GM18508 (cell line): ENCODE data around the gene CNDP2.
"Not testable (repeated sequence)": the region's sequence is repeated elsewhere in the genome, so short reads cannot be mapped to it uniquely, and the experiment has no call there.

Experiments
- ATAC-seq: cut with Tn5 transposase; IDR thresholded peaks from one replicate; pipeline ENCODE4 v1.9.1; 2021; ENCODE audit warnings: moderate number of reproducible peaks; ENCODE audit not compliant: insufficient read depth, unreplicated experiment

The CNDP2 gene

DNA sequence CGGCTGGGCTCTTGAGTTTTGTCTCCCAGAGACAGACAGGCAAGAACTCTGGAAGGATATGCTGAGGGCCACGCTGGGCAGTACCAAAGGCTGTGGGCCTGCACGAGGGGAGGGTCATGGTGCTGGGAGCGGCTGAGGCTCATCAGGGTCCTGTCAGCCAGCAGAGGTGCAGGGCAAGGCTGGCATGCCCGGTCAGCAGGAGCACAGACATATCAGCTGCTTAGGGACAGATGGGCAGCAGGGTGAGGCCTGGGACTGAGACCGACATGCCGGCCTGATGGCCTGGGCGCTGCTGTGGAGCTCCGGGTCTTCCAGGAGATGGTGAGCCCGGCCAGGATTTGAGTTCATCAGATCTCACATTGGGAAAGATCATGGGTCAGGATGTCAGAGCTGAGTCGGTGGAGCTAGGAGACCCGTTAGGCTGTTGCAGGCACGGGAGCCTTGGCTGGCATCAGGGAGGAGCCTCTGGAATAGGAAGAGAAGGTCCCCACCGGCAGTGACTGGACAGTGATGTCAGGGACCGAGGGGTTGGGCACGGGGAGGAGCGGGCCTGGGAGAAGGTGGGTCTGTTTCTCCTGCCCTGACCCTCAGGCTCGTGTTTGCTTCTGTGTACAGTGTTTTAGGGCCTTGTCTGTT, 18.8 kb downstream of the CNDP2 start:
- ATAC-seq, result no peak

DNA sequence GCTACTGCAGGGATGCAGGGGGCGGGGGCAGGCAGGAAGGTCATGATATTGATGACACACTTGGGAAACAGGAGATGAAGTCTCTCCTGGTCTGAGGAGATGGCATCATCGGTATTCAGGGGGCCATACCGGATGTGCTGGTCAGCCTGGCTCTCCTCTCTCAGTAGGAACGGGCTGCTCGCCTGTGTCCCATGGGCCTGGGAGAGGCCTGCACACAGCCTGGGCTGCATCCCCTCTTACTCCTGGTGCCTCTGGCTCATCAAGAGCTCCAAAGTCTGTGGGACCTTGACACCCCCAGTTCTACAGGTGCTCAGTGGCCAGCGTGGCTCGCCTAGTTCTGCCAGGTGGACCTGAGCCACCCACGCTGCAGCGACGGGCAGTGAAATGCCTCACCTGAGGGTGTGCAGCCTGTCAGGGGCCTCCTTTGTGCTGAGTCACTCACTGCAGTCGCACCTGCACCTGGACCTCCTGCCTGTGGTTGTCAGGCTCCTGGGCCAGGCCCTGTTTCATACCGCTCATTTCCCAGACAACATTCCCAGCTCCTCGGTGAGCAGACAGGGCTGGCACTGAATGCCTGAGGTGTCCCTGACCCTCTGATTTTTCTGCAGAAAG, 19.6 kb downstream of the CNDP2 start:
- no peak for ATAC-seq

DNA sequence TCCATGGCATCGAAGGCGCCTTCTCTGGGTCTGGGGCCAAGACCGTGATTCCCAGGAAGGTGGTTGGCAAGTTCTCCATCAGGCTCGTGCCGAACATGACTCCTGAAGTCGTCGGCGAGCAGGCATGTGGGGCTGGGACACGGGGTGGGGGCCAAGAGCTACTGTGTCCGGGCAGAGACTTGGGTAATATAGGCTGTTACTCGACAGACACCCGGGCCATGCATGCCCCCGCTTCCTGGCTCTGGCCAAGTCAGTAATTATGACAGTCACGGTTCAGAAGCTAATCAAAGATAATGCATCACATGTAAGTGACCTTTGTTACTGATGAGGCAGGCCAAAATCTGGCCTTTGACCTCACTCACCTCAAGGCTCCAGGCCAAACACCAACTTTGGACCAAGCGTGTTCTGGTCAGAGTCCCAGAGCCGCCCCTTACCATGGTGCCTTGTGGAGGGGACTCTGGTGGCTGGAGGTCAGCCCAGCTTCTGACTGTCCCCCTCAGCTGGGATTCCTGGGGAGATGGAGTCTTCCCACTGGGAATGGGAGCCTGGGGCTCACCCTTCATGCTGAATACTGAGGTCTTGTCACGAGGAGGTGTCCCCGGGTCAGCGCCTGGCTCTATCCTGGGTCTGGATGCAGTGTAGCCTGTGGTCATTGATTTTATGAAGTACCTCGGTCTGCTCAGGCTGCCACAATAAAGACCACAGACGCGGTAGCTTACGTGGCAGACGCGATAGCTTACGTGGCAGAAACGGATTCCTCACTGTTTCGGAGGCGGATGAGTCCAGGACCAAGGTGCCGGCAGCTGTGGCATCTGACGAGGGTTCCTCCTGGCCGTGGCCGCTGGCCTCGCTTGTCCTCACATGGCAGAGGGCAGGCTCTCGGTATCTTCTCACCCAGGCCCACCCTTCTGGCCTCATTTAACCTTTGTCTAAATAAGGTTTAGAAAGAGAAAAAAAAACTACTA, 20.4 kb downstream of the CNDP2 start:
- ATAC-seq, result no peak

DNA sequence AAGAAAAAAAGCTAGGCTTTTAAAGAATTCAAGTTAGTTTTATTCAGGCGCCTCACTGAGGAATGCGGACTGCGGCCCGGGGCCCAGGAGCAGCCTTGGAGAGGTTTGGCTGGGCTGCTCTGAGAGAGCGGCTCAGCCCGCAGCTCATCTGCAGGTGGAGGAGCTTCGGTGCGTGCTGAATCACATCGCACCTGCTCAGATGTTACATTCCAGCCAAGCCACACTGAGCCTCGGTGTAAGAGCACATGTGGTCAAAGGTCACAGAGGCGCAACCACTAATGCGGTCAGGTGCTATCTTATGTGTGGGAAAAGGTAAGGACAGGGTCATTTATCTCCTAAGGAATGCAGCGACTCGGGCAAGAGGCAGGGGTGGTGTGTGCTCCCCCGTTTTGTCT, 21.1 kb downstream of the CNDP2 start:
- ATAC-seq, result no peak

DNA sequence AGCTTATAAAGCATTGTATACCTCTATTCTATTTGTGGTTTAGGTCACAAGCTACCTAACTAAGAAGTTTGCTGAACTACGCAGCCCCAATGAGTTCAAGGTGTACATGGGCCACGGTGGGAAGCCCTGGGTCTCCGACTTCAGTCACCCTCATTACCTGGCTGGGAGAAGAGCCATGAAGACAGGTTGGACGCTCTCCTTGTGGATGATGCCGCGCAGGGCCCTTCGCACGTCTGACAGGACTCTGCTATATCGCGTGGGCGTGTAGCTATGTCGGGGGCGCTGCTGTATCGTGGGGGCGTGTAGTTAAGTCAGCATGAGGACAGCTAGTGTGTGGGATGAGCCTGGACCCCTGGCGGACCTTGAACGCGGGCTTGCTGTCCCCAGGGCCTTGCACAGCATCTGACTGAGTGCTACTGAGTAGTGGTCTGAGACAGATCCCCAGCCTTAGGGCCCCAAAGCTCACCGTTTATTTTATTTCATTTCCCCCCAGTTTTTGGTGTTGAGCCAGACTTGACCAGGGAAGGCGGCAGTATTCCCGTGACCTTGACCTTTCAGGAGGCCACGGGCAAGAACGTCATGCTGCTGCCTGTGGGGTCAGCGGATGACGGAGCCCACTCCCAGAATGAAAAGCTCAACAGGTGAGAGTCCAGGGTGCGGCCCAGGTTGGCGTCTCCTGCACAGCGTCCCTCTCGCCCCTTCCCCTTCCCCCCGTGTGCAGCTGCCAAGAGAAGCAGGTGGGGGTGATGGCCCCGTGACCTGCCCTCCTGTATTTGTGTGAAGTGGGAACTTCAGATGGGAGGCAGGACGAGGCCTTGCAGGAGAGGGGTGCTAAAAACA, 22.5 kb downstream of the CNDP2 start:
- no peak for ATAC-seq

DNA sequence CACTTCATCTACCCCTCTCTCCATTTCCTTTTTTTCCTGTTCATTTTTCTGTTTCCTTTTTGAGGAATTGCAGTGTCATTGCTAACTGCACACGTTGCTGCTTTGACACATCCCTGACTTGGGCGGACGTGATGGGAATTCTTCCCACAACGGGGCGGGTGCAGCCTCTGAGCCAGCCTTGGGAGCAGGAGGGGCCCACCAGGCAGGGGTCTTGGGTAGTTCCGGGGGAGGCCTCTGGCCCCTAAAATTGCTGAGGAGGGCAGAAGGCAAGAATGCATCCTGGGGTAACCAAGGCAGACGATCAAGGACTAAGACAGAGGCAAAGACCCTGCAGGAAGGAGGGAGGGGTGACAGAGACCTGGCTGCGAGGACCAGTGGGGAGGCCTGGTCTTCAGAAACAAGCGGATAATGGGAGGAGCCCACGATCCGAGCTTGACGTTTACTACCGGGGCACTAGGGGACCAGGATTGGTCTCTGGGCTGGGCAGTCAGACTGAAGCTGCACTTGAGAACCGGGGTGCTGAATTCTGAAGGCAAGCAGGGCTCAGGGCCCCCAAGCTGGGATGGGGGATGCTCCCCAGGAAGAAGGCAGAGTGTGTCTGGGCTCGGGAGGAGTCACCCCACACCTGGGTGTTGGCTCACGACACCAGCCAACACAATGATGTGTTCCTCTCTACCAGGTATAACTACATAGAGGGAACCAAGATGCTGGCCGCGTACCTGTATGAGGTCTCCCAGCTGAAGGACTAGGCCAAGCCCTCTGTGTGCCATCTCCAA, 23.3 kb downstream of the CNDP2 start:
- no peak for ATAC-seq

DNA sequence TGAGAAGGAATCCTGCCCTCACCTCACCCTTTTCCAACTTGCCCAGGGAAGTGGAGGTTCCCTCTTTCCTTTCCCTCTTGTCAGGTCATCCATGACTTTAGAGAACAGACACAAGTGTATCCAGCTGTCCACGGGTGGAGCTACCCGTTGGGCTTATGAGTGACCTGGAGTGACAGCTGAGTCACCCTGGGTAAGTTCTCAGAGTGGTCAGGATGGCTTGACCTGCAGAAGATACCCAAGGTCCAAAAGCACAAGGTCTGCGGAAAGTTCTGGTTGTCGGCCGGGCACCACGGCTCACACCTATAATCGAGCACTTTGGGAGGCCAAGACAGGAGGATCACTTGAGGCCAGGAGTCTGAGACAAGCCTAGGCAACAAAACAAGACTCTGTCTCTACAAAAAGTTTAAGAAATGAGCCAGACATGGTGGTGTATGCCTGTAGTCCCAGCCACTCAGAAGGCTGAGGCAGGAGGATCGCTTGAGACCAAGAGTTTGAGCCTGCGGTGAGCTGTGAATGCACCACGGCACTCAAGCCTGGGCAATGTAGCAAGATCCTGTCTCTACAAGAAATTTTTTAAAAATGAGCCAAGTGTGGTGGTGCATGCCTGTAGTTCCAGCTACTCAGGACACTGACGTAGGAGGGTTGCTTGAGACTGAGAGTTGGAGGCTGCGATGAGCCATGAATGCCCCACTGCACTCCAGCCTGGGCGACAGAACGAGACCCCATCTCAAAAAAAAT, 24.1 kb downstream of the CNDP2 start:
- ATAC-seq, result no peak

DNA sequence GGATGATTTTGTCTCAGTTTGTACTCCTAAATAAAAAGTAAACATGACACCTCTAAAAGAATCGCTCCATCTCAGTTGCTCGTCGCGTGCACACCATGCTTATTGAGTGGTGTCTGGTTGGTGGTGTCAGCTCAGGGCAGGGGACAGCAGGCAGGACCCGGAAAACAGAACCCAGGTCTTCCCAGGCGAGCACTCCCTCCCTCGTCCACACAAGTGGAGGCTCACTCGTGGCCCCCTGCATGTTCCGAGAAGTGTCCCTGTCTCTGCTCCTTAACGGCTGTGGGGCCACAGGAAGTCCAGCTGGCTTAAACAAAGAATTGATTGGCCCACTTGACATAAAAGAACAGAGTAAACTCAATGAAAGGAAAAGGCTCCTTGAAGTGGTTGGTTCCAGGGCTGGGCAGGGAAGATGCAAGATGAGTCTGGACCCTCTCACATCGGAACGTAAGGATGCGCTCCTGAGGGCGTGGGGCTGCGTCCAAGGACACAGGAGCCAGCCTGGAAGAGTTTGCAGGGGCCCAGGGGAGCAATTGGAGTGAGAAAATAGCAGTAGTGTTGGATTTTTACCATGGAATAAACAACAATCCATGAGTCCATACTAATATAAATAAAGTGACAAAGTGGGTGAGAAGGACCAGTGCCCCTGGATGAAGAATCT, 25.0 kb downstream of the CNDP2 start:
- no peak for ATAC-seq

DNA sequence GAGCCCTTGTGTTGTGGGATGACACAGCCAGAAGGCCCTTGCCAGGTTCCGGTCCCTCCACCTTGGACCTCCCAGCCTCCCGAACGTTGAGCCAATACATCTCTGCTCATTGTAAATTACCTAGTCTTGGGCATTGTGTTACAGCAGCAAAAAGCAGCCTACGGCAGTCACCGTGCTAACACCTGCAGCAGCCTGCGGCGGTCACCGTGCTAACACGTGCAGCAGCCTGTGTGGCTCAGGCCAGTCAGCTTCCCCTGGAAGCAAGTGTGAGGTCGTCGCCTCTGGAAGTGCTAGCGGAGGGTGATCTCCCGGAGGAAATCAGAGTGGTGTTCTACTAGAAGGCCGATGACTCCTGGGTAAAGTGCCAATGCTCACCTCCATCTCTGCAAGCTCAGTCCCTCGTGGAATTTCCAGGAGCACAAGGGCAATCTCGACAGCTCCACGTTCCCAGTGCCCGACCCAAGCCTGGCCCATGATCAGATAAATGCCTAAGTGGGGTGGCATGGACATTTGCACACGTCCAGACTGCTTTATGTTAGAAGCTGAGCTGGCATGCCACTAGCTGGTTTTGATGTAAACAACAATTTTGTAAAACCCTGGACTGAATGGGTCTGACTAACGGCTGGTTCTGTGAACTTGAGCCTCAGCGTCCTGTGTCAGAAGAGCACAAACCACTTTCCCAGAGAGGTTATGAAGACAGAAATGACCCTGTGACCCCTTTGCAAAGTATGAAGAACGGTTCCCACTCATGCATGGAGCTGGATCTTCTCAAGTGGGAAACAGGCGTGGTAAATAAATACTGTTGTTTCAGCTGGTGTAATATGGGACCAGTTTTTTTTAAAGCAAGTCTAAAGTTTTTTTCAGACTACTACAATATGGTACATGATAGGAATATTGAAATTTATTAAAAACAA, 26.7 kb downstream of the CNDP2 start:
- ATAC-seq, result no peak

DNA sequence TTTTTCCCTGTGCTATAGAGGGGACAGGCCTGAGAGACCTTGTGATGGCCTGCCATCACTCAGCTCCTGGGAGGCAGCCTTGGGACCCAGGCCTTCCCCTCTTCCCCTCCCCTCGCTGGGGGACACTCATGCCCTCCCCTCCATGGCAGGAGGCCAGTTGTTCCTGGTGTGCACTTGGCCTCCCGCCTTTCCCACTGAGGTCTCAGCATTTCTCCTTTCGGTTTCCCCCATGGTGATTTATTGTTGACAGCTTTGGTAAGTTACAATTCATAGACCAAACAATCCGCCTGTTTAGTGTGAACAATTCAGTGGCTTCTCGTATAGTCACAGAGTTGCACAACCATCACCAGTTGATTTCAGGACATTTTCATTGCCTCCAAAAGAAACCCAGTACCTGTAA, 27.9 kb downstream of the CNDP2 start:
- ATAC-seq, result no peak

DNA sequence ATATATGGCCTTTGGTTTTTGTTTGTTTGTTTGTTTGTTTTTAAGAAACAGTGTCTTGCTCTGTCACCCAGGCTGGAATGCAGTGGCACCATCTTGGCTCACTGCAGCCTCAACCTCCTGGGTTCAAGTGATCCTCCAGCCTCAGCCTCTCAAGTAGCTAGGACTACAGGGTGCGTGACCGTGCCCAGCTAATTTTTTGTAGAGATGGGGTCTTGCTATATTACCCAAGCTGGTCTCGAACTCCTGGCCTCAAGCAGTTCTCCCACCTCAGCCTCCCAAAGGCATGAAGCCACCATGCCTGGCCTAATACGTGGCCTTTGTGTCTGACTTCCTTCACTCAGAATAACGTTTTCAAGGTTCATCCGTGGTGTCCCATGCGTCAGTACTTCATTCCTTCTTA, 28.8 kb downstream of the CNDP2 start:
- ATAC-seq, result not testable (repeated sequence)

DNA sequence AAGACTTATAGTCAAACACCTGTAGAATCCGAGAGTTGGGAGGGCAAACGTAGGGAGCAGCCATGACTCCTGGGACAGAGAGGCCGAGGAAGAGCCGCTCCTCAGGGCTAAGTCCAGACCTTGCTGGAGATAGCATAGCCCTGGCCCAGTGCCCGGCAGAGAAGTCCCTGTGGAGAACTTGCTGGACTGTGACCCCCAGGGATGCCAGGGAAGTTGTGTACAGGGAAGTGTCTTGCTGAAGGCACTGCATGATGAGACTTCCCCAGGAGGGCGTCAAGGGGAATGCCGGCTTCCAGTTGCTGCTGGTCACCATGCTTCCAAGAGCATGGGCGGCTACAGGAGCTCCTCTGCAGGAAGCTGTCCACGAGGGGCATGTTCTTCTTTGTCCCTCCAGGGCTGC, 29.6 kb downstream of the CNDP2 start:
- ATAC-seq, result no peak

DNA sequence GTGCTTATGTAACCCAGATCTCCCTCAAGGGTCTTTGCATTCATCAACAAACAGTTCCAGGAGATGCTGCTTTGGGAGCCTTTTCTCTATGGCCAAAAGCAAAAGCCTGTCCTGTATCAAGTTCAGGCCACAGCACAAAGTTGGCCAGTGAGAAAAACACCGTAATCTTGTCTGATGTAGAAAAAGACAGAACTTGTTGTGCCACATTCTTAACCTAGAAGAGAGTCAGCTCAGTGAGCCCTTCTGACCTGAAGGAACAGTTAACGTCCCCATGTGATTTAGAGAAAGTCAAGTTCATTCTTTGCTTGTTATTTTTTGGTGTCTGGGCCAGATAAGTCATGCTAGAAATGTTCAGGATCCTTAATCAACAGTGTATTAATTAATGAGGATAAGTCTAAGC, 30.3 kb downstream of the CNDP2 start:
- no peak for ATAC-seq

DNA sequence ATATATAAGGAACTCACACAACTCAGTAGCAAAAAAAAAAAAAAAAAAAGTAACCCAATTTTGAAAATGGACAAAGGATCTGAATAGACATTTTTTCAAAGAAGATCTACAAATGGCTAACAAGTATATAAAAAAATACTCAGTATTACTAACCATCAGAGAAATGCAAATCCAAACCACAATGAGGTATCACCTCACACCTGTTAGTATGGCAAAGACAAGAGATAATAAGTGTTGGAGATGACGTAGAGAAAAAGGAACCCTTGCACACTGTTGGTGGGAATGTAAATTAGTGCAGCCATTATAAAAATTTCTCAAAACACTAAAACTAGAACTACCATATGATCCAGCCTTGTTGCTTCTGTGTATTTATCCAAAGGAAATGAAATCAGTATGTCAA, 32.3 kb downstream of the CNDP2 start:
- ATAC-seq, result peak; percentile 78

DNA sequence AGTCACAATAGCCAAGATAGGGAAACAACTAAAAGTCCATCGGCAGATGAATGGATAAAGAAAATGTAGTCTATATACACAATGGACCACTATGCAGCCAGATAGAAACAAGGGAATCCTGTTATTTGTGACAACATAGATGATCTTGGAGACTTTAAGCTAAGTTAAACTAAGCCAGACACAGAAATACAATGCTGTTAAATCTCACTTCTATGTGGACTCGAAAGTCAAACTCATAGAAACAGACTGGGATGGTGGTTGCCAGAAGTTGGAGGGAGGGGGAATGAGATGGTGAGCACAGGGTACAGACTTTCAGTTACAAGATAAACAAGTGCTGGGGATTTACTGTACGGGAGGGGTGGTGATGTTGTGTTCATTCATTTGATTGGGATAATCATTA, 32.8 kb downstream of the CNDP2 start:
- ATAC-seq, result no peak

DNA sequence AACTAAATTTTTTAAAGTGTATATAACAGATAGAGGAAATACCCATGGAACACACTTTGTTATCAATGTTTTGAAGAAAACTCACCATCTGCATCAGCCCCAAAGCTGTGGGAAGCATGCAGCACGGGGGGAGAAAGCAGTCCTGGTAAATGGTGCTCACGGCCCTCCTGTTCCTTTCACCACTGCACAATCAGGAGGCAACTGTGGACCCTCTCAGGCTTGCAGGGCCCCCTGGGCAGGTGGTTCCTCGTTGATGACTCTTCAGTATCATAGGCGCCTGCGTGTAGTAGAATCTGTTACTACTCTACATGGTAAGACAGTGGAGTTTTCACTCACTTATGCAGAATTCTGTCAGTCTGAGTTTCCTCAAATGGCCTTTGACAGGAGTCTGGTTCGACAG, 33.2 kb downstream of the CNDP2 start:
- no peak for ATAC-seq

DNA sequence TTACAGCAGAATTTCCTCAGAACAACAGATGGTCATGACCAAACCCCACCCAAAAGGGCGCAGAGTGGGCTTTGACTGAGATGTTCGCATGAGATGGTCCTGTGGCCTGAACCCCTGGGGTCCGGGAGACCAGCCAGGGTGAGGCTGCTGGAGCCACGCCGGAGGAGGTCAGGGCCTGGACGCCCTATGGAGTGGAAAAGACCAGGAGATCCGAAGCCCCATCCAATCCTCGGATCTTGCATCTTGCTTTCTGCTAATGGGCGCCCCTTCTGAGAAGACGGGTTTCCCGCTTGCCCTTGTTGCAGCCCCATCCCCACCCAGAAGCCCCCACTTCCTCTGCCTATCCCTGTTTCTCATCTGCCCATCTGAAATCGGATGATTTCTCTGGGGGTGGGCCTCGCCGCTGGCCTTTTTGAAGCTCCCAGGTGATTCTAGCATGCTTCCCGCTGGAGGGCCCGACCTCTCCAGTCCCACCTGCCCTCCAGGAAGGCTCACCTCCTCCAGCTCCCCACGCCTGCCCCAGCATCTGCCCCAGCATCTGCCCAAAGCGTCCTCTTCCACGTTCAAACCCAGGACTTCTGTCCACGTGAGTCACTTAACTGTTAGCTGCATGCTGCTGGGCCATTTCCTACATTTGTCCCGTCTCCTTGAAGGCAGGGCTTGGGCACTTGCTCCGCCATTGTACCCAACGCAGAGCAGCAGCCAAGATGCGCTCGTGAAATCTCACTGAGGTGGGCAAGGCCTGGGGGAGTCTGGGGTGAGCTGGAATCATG, 33.8 kb downstream of the CNDP2 start:
- ATAC-seq, result no peak
